Measurements from ENCODE around the gene UBXN10. TPM values are rescaled to one million over a fixed set of nuclear protein-coding genes. Genes with fewer than 3 reads are reported as not detected.

UBXN10 gene
- total RNA-seq, 1 donor from 2014 or later = 0.49 TPM

- peaks cover 3% of the 10 kb centered on the region for H3K4me1 Mint-ChIP-seq (ENCODE audit: low read depth, unreplicated experiment)
- H3K27me3 Mint-ChIP-seq (ENCODE audit: unreplicated experiment) = peaks cover 2% of the 10 kb centered on the region
- H3K9me3 Mint-ChIP-seq (ENCODE audit: unreplicated experiment) = peaks cover 4% of the 10 kb centered on the region
- TF ChIP-seq CTCF (IDR thresholded peaks at IDR 0.05; ENCODE audit: partially characterized antibody, unreplicated experiment) = no peak
- H3K36me3 Mint-ChIP-seq (ENCODE audit: unreplicated experiment) = no peaks in the 10 kb centered on the region
- H3K27ac Mint-ChIP-seq (ENCODE audit: unreplicated experiment) = no peak overlapping the region
- no peak overlapping the region for H3K4me3 Mint-ChIP-seq (ENCODE audit: unreplicated experiment)
- no peak for DNase-seq
Observed at GRCh38 chr1:20199403-20199802, 13.5 kb downstream of the UBXN10 start.

GRCh38 chr1:20199840-20200239, 13.9 kb downstream of the UBXN10 start:
- Mint-ChIP-seq H3K36me3 (ENCODE audit: unreplicated experiment) (no peaks in the 10 kb centered on the region), H3K9me3 (ENCODE audit: unreplicated experiment) (peaks cover 4% of the 10 kb centered on the region), H3K27me3 (ENCODE audit: unreplicated experiment) (peaks cover 2% of the 10 kb centered on the region), H3K4me1 (ENCODE audit: low read depth, unreplicated experiment) (peaks cover under 1% of the 10 kb centered on the region), H3K27ac (ENCODE audit: unreplicated experiment) (no peak overlapping the region), H3K4me3 (ENCODE audit: unreplicated experiment) (no peak overlapping the region)
- TF ChIP-seq CTCF (IDR thresholded peaks at IDR 0.05; ENCODE audit: partially characterized antibody, unreplicated experiment) = no peak
- no peak for DNase-seq

- TF ChIP-seq CTCF (IDR thresholded peaks at IDR 0.05; ENCODE audit: partially characterized antibody, unreplicated experiment) = no peak
- no peaks in the 10 kb centered on the region for H3K36me3 Mint-ChIP-seq (ENCODE audit: unreplicated experiment)
- H3K27ac Mint-ChIP-seq (ENCODE audit: unreplicated experiment) = no peak overlapping the region
- H3K27me3 Mint-ChIP-seq (ENCODE audit: unreplicated experiment) = peaks cover 2% of the 10 kb centered on the region
- no peaks in the 10 kb centered on the region for H3K4me1 Mint-ChIP-seq (ENCODE audit: low read depth, unreplicated experiment)
- no peak overlapping the region for H3K4me3 Mint-ChIP-seq (ENCODE audit: unreplicated experiment)
- H3K9me3 Mint-ChIP-seq (ENCODE audit: unreplicated experiment) = peaks cover 4% of the 10 kb centered on the region
- DNase-seq = no peak
Observed at GRCh38 chr1:20200966-20201365, 15.1 kb downstream of the UBXN10 start.

GRCh38 chr1:20202166-20202565, 16.3 kb downstream of the UBXN10 start:
- Mint-ChIP-seq H3K27ac (ENCODE audit: unreplicated experiment) (no peak overlapping the region), H3K36me3 (ENCODE audit: unreplicated experiment) (no peaks in the 10 kb centered on the region), H3K4me1 (ENCODE audit: low read depth, unreplicated experiment) (no peaks in the 10 kb centered on the region), H3K27me3 (ENCODE audit: unreplicated experiment) (peaks cover 2% of the 10 kb centered on the region), H3K4me3 (ENCODE audit: unreplicated experiment) (no peak overlapping the region), H3K9me3 (ENCODE audit: unreplicated experiment) (peaks cover 2% of the 10 kb centered on the region)
- no peak for DNase-seq
- TF ChIP-seq CTCF (IDR thresholded peaks at IDR 0.05; ENCODE audit: partially characterized antibody, unreplicated experiment) = no peak

GRCh38 chr1:20207546-20207945, 21.6 kb downstream of the UBXN10 start:
- H3K36me3 Mint-ChIP-seq (ENCODE audit: unreplicated experiment) = no peaks in the 10 kb centered on the region
- no peaks in the 10 kb centered on the region for H3K9me3 Mint-ChIP-seq (ENCODE audit: unreplicated experiment)
- H3K4me3 Mint-ChIP-seq (ENCODE audit: unreplicated experiment) = no peak overlapping the region
- H3K4me1 Mint-ChIP-seq (ENCODE audit: low read depth, unreplicated experiment) = peaks cover 5% of the 10 kb centered on the region
- TF ChIP-seq CTCF (IDR thresholded peaks at IDR 0.05; ENCODE audit: partially characterized antibody, unreplicated experiment) = no peak
- peaks cover 2% of the 10 kb centered on the region for H3K27me3 Mint-ChIP-seq (ENCODE audit: unreplicated experiment)
- no peak overlapping the region for H3K27ac Mint-ChIP-seq (ENCODE audit: unreplicated experiment)
- DNase-seq = no peak
